WI38 (cell line): Measurements from ENCODE around the gene ELF5.

Experiments used
- H3K4me3 ChIP-seq: 2 replicates; pipeline ENCODE4 v1.5.1; 2011; ENCODE audit warnings: low read depth, mild to moderate bottlenecking, control low read depth, low read length
- CTCF ChIP-seq: IDR thresholded peaks from 2 replicates; pipeline ENCODE4 v1.5.1; 2012; ENCODE audit warnings: low read depth, mild to moderate bottlenecking, control low read depth, low read length

Gene ELF5

GRCh38 chr11:34483106-34483874, 30.3 kb downstream of the ELF5 start:
- H3K4me3 ChIP-seq = no peak overlapping the region
- TF ChIP-seq CTCF = no peak

- H3K4me3 ChIP-seq = no peak overlapping the region
- no peak for TF ChIP-seq CTCF
Observed at GRCh38 chr11:34481307-34481706, 32.3 kb downstream of the ELF5 start.

GRCh38 chr11:34480314-34480713, 33.3 kb downstream of the ELF5 start:
- no peak for TF ChIP-seq CTCF
- H3K4me3 ChIP-seq = no peak overlapping the region

- no peak overlapping the region for H3K4me3 ChIP-seq
- no peak for TF ChIP-seq CTCF
Observed at GRCh38 chr11:34478845-34479663, 34.5 kb downstream of the ELF5 start.

GRCh38 chr11:34476849-34477248, 36.7 kb downstream of the ELF5 start:
- H3K4me3 ChIP-seq = no peak overlapping the region
- TF ChIP-seq CTCF = no peak

GRCh38 chr11:34475656-34476055, 37.9 kb downstream of the ELF5 start:
- TF ChIP-seq CTCF = no peak
- no peak overlapping the region for H3K4me3 ChIP-seq

- no peak overlapping the region for H3K4me3 ChIP-seq
- no peak for TF ChIP-seq CTCF
Observed at GRCh38 chr11:34473603-34474169, 39.9 kb downstream of the ELF5 start.
